ENCODE data around the gene ADGRF3. TPM values are rescaled to one million over a fixed set of nuclear protein-coding genes. Genes with fewer than 3 reads are reported as not detected.
"Not testable (repeated sequence)": the region's sequence is repeated elsewhere in the genome, so short reads cannot be mapped to it uniquely, and the experiment has no call there.

Gene ADGRF3
- total RNA-seq, 1 donor from 2014 or later, result 0.23 TPM

DNA sequence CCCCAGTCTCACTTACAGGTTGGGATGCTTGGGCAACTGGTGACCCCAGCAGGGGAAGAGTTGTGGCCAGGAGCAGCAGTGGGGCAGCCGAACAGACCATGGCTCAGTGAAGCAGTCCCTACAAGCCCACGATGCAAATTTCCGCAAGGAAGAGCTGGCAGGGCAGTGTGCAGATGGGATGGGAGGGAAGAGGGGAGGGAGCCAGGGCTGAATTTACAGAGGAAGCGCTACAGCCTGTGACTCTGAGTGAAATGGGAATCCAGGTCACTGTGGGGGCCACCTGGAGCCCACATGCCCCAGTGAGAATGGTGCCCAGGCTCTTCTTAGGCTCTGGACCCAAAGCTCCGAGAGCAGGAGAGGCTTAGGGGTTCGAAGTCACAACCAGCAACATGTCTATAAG is 27.6 kb downstream of the ADGRF3 start:
- no peak for ATAC-seq
- DNase-seq (ENCODE audit: low spot score), result no peak

GRCh38 chr2:26317377-26318105 is 29.0 kb downstream of the ADGRF3 start:
- DNase-seq (ENCODE audit: low spot score), result no peak
- ATAC-seq, result no peak

GRCh38 chr2:26316845-26317244 is 29.7 kb downstream of the ADGRF3 start:
- no peak for ATAC-seq

DNA sequence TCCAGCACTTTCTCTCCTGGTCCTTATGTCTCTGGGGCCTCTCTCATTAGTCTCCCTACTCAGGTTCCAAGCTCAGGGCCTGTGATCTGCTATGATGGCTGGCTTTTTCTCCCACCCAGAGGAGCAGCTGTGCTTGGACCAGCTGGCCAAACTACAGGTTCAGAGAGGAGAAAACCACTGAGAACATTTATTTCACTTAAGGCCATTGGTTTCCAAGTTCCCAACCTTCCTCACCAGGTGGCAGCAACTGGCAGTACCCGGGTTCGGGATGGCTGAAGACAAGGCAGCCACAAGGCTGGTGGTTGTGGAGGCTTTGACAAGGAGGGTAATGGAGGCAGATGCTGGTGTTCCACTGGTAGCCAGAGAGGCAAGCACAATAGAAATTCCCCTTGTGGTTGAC is 30.5 kb downstream of the ADGRF3 start:
- DNase-seq (ENCODE audit: low spot score) (no peak), ATAC-seq (peak; percentile 50)

More at GRCh38 chr2:26316845-26317244, 29.7 kb downstream of the ADGRF3 start:
- no peak for DNase-seq (ENCODE audit: low spot score)

GRCh38 chr2:26314243-26314642 is 32.3 kb downstream of the ADGRF3 start:
- DNase-seq (ENCODE audit: low spot score) (no peak), ATAC-seq (peak; percentile 17)

GRCh38 chr2:26313446-26313845 is 33.1 kb downstream of the ADGRF3 start:
- DNase-seq (ENCODE audit: low spot score) (no peak), ATAC-seq (no peak)

GRCh38 chr2:26312471-26312870 is 34.1 kb downstream of the ADGRF3 start:
- ATAC-seq, result no peak
- DNase-seq (ENCODE audit: low spot score), result no peak

DNA sequence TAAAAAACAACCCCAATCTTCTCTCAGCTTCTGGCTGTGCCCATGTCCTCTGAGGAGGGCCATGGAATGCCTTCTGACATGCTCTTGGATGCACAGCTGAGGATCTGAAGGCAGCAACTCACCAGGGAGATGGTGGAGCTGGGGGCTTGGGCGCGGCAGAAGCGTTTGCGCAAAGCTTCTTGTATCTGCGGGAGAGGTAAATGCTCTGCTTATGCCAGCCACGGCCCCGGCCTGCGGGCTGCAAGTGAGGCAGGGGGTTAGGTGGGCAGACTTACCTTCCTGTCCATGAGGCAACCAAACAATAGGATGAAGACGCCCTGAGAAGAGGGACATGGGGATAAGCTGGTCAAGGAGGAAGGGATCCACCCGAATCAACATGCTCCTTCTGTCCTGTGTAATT is 36.7 kb downstream of the ADGRF3 start:
- DNase-seq (ENCODE audit: low spot score) (no peak), ATAC-seq (no peak)

DNA sequence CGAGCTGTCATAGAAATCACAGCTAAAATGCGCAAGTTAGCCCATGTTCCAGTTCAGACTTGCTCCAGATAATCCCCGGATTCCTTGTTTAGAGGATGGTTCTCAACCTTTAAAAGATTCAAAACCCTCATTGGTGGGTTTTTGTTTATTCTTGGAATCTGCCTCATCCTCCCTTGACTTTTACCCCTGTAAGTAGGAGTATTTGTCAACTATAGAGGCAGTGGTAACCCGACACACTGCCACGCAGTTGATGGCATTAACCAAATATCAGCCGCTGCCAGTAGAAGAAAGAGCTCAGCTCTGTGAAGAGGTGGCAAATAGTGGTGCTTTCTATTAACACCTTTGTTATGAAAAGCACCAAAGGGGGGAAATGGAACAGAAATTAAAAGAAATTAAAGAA is 41.0 kb downstream of the ADGRF3 start:
- DNase-seq (ENCODE audit: low spot score) (no peak), ATAC-seq (no peak)

GRCh38 chr2:26305094-26305493 is 41.5 kb downstream of the ADGRF3 start:
- ATAC-seq; DNase-seq (ENCODE audit: low spot score): not testable (repeated sequence)

- ATAC-seq, result no peak
- no peak for DNase-seq (ENCODE audit: low spot score)
These were observed 43.7 kb downstream of the ADGRF3 start for GRCh38 chr2:26302846-26303245.

DNA sequence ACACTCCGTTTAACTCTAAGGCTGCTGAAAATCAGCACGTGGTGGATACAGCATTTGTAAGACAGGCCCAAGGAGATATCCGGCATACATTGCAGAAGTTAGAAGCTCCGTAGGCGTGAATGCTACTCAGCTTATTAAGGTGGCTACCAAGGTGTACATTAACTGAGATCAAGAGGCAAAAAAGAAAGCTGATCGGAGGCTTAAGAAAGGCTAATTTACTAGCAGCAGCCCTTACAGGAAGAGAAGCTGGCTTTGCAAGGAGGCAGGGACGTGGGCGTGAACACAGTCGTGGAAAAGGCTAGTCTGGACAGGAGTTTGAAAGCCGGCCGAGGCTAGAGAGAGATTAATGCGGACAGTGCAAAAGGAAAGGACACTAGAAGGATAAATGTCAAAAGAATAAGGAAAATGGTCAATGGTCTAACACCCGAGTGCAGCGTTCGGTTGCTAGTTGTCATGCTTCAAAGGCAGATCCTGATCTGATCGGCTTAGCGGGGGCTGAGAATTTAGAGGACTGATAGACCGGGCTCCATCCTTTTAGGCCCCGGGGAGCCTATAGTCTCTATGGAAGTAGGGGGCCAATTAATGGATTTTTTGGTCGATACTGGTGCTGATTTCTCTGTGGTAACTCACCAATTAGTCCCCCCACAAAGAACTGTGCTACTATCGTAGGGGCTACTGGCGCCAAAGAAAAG is 46.2 kb downstream of the ADGRF3 start:
- DNase-seq (ENCODE audit: low spot score) (no peak), ATAC-seq (no peak)

GRCh38 chr2:26299471-26300101 is 47.0 kb downstream of the ADGRF3 start:
- DNase-seq (ENCODE audit: low spot score) (no peak), ATAC-seq (peak; percentile 76)

DNA sequence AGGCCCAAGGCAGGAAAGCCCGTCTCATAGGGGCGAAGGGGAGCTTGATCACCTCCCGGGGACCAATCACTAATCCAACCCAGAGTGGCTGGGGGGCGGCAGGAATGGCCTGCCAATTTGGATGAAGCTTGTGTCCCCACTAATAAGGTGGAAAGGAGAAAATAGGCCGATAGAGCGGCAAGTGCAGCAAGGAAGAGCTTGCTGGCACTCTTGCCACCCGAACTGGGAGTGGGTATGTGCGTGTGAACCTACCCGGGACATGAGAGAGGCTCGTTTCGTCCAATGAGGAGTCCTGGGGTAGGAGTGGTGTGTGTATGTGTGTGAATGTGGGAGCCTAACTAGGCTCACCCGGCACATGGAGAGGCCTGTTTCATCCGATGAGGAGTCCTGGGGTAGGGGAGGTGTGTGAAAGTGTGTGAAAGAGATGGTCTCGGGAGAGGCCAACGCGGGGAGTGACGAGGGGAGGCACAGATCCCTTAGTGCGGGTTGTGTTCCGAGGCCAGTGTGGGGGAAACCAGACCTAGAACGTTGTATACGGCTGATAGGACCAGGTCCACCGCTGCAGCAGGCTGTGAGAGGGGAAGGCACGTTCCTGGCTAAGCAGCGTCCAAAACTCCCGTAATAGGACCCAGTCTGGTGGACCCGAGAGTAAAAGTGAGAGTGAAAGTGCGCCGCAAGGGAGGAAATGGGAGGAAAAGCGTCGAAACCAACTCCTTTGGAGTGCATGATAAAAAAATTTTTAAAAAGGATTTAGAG is 47.8 kb downstream of the ADGRF3 start:
- peak; percentile 67 for DNase-seq (ENCODE audit: low spot score)

GRCh38 chr2:26298286-26298637 is 48.3 kb downstream of the ADGRF3 start:
- DNase-seq (ENCODE audit: low spot score) (no peak), ATAC-seq (no peak)

More for the DNA sequence above, 47.8 kb downstream of the ADGRF3 start:
- ATAC-seq, result peak; percentile 85

DNA sequence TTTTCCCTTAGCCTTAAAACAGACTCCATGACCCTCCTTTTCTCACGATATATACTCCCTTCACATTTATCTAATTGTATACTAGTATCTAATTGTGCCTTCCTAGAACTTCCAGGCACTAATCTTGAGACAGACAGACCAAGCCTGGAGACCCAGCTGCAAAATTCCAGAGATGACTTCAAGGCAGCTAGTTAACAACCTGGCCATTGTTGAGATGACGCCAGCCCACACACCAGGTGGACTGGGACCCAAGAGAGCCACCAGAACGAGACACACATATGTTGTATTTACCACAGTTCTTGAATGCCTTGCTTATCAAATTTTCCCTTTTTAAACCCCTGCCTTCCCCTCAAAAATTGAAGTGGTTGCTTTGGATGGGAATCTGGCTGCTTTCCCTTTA is 49.5 kb downstream of the ADGRF3 start:
- ATAC-seq, result no peak
- no peak for DNase-seq (ENCODE audit: low spot score)

DNA sequence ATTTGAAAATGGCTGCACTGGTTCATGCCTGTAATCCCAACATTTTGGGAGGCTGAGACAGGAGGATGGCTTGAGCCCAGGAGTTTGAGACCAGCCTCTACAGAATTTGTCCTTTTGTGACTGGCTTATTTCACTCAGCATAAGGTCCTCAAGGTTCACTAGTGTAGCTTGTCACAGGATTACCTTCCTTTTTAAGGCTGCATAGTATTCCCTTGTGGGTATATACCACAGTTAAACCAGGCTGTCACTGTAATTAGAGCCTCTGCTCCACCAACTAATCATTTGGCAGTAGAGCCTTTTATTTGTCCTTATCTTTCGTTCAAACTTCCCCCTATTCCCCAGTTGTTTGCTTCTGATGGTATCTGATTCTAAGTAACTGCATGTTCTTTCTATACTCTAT is 51.1 kb downstream of the ADGRF3 start:
- ATAC-seq (no peak), DNase-seq (ENCODE audit: low spot score) (no peak)

DNA sequence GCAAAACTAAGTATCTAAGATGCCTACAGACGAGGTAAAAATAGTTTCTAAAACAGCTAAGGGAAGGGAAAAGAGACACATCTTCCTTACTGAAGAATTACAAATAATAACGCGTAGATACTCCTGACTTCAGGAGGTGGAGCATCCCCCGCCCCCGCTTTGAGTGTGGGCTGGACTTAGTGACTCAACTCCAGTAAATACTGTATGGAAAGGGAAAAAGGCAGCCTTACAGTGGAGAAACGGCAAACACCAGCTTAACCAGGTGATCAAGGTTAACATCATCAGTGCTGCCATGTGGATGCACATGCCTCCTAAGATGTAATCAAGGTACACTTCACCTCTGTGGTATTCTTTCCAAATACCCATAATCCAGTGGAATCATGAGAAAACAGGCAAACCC is 53.9 kb downstream of the ADGRF3 start:
- ATAC-seq, result peak; percentile 15
- no peak for DNase-seq (ENCODE audit: low spot score)

DNA sequence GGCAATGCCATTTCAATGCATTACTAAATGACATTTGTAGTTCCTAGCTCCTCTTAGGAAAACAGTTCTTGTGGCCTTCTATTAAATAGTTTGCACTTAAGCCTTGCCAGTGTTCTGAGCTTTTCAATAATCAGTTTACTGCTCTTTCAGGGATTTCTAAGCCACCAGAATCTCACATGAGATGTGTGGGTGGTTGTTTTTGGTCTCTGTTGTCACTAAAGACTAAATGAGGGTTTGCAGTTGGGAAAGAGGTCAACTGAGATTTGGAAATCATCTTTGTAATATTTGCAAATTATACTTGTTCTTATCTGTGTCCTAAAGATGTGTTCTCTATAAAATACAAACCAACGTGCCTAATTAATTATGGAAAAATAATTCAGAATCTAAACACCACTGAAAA is 56.6 kb downstream of the ADGRF3 start:
- peak; percentile 9 for ATAC-seq
- no peak for DNase-seq (ENCODE audit: low spot score)

DNA sequence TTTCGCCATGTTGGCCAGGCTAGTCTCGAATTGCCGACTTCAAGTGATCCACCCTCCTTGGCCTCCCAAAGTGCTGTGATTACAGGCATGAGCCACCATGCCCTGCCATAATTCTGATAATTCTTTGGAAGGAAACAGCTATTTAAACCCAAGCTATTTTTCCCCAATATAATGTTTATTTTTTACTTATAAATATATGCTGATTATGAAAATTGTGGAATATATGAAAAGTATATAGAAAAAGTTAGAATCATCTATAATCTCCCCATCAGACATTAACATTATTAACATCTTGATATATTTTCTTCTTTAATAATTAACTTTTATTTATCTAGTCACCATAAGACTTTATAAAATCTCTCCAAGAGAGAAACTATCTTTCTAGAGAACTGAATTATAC is 60.7 kb downstream of the ADGRF3 start:
- DNase-seq (ENCODE audit: low spot score) (no peak), ATAC-seq (no peak)

GRCh38 chr2:26284132-26284531 is 62.5 kb downstream of the ADGRF3 start:
- no peak for DNase-seq (ENCODE audit: low spot score)
- no peak for ATAC-seq
